Inferior parietal cortex (tissue), 1 donor: ENCODE data around the gene RADX.
"Not testable (repeated sequence)": the region's sequence is repeated elsewhere in the genome, so short reads cannot be mapped to it uniquely, and the experiment has no call there.

Source experiments
- DNase-seq: peaks from one replicate; pipeline ENCODE4 v3.0.0-alpha.2; 2016; ENCODE audit errors: extremely low spot score

Gene RADX

GRCh38 chrX:106611679-106612392 lies at the start of gene RADX:
TSS of gene RADX (plus strand) at chrX:106611978. CDS start at chrX:106612081, 103 bp downstream.
- peak; percentile 62 for DNase-seq

- no peak for DNase-seq
These were observed 46.8 kb upstream of the RADX start for GRCh38 chrX:106564986-106565385.

GRCh38 chrX:106566362-106566761 lies 45.4 kb upstream of the RADX start:
- DNase-seq, result no peak

DNA sequence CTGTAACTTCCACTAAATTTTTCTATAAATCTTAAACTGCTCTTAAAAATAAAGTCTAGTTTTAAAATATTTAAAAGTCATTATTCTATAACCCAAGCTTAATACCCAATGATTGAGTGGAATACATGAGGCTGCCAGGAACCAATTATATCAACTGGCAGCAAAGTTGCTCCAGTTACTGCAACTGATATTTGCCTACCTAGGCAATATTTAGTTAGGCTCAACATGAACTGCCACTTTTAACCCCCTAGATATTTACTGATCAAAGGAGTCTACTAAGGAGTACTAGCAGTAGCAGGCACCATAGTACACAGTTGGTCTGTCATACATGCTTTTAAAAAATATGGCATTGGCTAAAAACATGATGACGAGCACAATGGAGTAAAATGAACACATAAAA lies 29.9 kb upstream of the RADX start:
- DNase-seq, result no peak

- DNase-seq, result no peak
These were observed 26.3 kb upstream of the RADX start for GRCh38 chrX:106585478-106585877.

- DNase-seq, result no peak
These were observed 23.0 kb upstream of the RADX start for GRCh38 chrX:106588801-106589200.

GRCh38 chrX:106599411-106599810 lies 12.4 kb upstream of the RADX start:
- DNase-seq, result no peak

DNA sequence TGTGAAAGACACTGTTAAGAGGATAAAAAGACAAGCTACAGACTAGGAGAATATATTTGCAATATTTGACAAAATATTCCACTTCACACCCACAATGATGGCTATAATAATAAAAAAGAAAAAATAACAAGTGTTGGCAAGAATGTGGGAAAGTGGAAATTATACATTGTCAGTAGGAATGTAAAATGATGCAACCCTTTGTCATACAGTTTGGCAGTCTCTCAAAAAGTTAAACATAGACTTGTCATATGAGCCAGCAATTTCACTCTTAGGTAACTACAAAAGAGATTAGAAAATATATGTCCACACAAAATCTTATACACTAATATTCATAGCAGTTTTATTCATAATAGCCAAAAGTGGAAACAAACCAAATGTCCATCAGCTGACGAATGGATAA lies 5.2 kb upstream of the RADX start:
- DNase-seq, result no peak

GRCh38 chrX:106608016-106608415 lies 3.8 kb upstream of the RADX start:
- DNase-seq, result no peak

- no peak for DNase-seq
These were observed 480 bp upstream of the RADX start for GRCh38 chrX:106611317-106611678.

DNA sequence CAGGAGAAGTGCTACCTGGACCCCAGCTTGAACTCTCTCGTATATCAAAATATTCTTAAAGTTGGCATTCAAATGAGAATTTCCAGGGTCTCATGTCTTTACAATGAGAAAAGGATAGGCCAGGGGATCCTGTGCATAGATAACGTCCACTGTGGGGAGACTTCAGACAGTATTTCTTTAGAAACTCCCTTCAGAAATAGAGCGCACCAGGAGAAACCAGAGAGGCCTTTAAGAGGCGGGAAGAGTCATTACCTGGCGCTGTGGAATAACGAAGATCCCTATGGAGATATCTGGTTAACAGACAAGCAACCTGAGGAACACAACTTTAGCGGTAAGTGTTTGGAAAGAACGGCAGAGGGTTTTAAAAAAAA lies 600 bp downstream of the RADX start:
- peak; percentile 17 for DNase-seq

DNA sequence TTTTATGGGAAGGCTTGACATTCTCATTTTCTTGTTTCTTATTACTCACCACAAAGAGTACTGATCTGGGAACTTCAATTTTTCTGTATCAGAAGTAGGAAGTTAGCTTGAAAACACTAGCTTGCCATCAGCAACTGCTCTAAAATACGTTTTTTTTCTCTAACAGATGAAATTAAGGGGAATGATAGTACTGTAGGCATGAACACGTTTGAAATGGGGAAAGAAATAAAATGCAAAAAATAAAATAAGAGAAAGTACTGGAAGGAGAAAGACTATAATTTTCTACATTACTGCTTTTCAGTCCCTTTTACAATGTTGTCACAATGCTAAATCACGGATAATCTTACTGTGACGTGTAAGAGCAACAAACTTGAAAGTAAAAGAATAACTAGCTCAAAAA lies 1.5 kb downstream of the RADX start:
- DNase-seq, result no peak

- DNase-seq, result no peak
These were observed 3.3 kb downstream of the RADX start for GRCh38 chrX:106615041-106615440.

DNA sequence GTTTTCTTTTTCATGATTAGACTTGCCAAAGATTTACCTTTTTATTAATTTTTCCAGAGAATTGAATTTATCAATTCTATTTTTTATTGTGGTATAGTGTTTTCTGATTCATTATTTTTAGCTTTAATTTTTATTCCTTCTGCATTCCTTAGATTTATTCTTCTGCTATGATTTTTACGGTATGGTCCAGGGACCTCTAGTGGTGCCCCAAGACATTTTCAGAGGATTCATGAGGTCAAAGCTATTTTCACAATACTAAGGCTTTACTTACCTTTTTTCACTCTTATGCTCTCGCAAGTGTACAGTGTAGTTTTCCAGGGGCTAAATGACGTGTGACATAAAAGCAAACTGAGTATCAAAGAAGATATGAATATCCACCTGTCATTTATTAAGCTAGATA lies 8.0 kb downstream of the RADX start:
- DNase-seq, result no peak

DNA sequence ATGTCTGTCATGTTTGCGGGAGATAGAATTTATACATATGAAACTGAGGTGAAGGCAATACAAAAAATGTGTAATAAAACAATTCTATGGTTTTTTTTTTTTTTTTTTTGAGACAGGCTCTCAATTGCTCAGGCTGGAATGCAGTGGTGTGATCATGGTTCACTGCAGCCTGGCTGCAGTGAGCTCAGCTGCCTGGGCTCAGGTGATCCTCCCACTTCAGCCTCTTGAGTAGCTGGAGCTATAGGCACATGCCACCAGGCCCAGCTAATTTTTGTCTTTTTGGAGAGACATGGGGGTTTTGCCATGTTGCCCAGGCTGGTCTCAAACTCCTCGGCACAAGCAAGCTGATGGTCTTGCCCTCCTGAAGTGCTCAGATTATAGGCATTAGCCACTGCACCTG lies 10.1 kb downstream of the RADX start:
- no peak for DNase-seq

- DNase-seq, result no peak
These were observed 15.0 kb downstream of the RADX start for GRCh38 chrX:106626789-106627188.

DNA sequence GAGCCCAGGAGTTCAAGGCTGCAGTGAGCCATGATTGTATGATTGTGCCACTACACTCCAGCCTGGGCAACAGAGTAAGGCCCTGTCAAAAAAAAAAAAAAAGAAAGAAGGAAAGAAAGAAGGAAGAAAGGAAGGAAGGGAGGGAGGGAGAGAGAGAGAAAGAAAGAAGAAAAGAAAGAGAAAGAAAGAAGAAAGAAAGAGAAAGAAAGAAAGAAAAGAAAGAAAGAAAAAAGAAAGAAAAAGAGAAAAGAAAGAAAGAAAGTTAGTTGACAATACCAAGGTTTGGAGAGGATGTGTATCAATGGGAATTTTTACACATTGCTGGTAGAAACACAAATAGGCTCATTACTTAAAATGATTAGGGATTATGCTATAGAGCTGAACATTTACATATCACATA lies 19.8 kb downstream of the RADX start:
- no peak for DNase-seq

- no peak for DNase-seq
These were observed 38.0 kb downstream of the RADX start for GRCh38 chrX:106649523-106650428.

DNA sequence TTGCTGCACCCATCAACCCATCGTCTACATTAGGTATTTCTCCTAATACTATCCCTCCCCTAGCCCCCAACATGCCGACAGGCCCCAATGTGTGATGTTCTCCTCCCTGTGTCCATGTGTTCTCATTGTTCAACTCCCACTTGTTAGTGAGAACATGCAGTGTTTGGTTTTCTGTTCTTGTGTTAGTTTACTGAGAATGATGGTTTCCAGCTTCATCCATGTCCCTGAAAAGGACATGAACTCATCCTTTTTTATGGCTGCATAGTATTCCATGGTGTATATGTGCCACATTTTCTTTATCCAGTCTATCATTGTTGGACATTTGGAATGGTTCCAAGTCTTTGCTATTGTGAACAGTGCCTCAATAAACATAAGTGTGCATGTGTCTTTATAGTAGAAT lies 41.8 kb downstream of the RADX start:
- not testable (repeated sequence) for DNase-seq

DNA sequence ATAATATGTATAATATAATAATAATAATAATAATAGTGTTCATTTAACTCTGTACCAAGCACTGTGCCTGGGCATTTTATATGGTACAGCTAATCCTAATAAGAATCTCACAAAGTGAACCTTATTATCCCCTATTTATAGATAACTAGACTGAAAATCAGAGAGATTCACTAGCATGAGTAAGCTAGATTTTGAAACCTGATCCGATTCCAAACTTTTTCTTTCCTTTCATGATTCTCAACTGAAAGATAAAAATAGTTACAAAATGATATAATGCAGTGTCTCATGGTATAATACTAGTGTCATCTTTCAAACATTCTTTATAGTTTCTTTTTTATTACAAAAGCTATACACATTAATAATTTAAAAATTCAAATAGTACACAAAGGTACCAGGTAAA lies 58.9 kb downstream of the RADX start:
- DNase-seq, result no peak

DNA sequence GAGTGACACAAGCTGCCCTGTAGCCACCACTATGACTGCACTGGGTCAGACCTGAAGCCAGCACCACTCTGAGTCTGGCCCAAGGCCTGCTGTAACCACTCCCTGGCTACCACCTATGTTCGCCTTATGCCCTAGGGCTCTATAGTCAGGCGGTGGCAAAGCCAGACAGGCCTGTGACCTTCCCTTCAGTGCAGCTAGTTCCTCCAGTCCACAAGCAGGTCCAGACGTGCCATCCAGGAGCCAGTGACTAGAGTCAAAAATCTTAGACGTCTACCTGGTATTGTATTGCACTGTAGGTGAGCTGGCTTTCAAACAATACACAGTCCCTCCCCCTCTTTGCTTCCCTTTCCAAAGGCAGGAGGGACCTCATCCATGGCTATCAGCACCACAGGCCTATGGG lies 60.7 kb downstream of the RADX start:
- no peak for DNase-seq

- DNase-seq, result no peak
These were observed 68.9 kb downstream of the RADX start for GRCh38 chrX:106680716-106681115.

- DNase-seq, result no peak
These were observed 72.4 kb downstream of the RADX start for GRCh38 chrX:106684207-106684606.
